ENCODE measurements around the gene TBX21.

Gene TBX21

GRCh38 chr17:47699536-47699840, 33.5 kb upstream of the TBX21 start:
- TF ChIP-seq, protein P1, sequence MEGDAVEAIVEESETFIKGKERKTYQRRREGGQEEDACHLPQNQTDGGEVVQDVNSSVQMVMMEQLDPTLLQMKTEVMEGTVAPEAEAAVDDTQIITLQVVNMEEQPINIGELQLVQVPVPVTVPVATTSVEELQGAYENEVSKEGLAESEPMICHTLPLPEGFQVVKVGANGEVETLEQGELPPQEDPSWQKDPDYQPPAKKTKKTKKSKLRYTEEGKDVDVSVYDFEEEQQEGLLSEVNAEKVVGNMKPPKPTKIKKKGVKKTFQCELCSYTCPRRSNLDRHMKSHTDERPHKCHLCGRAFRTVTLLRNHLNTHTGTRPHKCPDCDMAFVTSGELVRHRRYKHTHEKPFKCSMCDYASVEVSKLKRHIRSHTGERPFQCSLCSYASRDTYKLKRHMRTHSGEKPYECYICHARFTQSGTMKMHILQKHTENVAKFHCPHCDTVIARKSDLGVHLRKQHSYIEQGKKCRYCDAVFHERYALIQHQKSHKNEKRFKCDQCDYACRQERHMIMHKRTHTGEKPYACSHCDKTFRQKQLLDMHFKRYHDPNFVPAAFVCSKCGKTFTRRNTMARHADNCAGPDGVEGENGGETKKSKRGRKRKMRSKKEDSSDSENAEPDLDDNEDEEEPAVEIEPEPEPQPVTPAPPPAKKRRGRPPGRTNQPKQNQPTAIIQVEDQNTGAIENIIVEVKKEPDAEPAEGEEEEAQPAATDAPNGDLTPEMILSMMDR (IDR thresholded peaks at IDR 0.05; ENCODE audit: low read depth, low read length): no peak
- H3K4me3 ChIP-seq (ENCODE audit: low read depth, low read length): no peak overlapping the region
- no peak for DNase-seq (ENCODE audit: low read depth, low spot score)
- in situ Hi-C loops (cut with HindIII; ENCODE audit: low sequenced_read_pairs): no loop called here

- in situ Hi-C loops (cut with HindIII; ENCODE audit: low sequenced_read_pairs): no loop called here
- no peak for DNase-seq (ENCODE audit: low read depth, low spot score)
- TF ChIP-seq, protein P1 (IDR thresholded peaks at IDR 0.05; ENCODE audit: low read depth, low read length): no peak
- no peak overlapping the region for H3K4me3 ChIP-seq (ENCODE audit: low read depth, low read length)
Measured at GRCh38 chr17:47700471-47701449, 32.3 kb upstream of the TBX21 start.

DNA sequence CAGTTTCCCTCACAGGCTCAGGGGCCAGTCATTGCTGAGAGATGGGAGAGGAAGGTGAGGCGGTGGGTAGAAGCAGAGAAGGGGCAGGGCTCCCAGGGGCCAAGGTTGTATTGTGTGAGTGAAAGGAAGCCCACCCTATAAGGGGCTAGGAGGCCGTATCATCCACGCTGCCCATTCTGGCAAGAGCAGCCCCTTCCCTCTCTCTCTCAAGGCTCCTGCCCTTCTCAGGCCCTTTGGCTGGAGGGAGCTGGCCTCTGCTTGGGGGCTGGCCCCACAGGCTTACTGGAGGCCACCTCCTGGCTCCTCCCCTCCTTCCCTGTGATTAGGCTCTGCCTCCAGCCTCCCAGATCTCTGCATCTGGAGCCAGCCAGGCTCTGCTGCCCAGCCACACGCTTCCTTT, 31.4 kb upstream of the TBX21 start:
- TF ChIP-seq, protein P1 (IDR thresholded peaks at IDR 0.05; ENCODE audit: low read depth, low read length): no peak

GRCh38 chr17:47702391-47702995, 30.5 kb upstream of the TBX21 start:
- H3K4me3 ChIP-seq (ENCODE audit: low read depth, low read length): no peak overlapping the region
- TF ChIP-seq, protein P1 (IDR thresholded peaks at IDR 0.05; ENCODE audit: low read depth, low read length): no peak
- DNase-seq (ENCODE audit: low read depth, low spot score): no peak
- in situ Hi-C loops (cut with HindIII; ENCODE audit: low sequenced_read_pairs): no loop called here

More for the DNA sequence above, 31.4 kb upstream of the TBX21 start:
- DNase-seq (ENCODE audit: low read depth, low spot score): no peak
- in situ Hi-C loops (cut with HindIII; ENCODE audit: low sequenced_read_pairs): no loop called here
- H3K4me3 ChIP-seq (ENCODE audit: low read depth, low read length): no peak overlapping the region

GRCh38 chr17:47703191-47703591, 29.8 kb upstream of the TBX21 start:
- H3K4me3 ChIP-seq (ENCODE audit: low read depth, low read length): no peak overlapping the region
- DNase-seq (ENCODE audit: low read depth, low spot score): no peak
- TF ChIP-seq, protein P1 (IDR thresholded peaks at IDR 0.05; ENCODE audit: low read depth, low read length): no peak
- in situ Hi-C loops (cut with HindIII; ENCODE audit: low sequenced_read_pairs): no loop called here

GRCh38 chr17:47703671-47704070, 29.4 kb upstream of the TBX21 start:
- no peak for DNase-seq (ENCODE audit: low read depth, low spot score)
- H3K4me3 ChIP-seq (ENCODE audit: low read depth, low read length): no peak overlapping the region
- in situ Hi-C loops (cut with HindIII; ENCODE audit: low sequenced_read_pairs): no loop called here
- TF ChIP-seq, protein P1 (IDR thresholded peaks at IDR 0.05; ENCODE audit: low read depth, low read length): no peak
